K562 (cell line): ENCODE results near the gene MECR. TPM values are rescaled to one million over a fixed set of nuclear protein-coding genes. Genes with fewer than 3 reads are reported as not detected.

Source experiments
- ATAC-seq: fragments of 200-7000 bp; cut with Tn5 transposase; 3 replicates; pipeline ENCODE4 v1.9.1; 2020; ENCODE audit warnings: moderate library complexity
- BruUV-seq: library from RNA; stranded (reverse); fragments of 400-500 nt; replicated peaks from 2 replicates; lab custom pipeline; 2021; lab: Mats Ljungman, UMichigan
- CTCF ChIA-PET: fragments of 300-600 bp; formaldehyde crosslinking; extraction: SDS; loops from one replicate; lab custom pipeline; 2021; ENCODE audit warnings: low intra/inter-chr PET ratio; lab: Yijun Ruan, JAX
- POLR2A ChIA-PET: fragments of 300-600, 350-650 bp; sonication (Branson Sonifier 250); formaldehyde crosslinking; extraction: SDS; loops from one replicate; lab custom pipeline; 2021; ENCODE audit warnings: antibody characterized with exemption, inconsistent platforms; lab: Yijun Ruan, JAX
- DNase-seq, 4 experiments: peaks; one replicate each; pipeline versions ENCODE4 v3.0.0 to v3.0.0-alpha.2; 2011 to 2018; ENCODE audit warnings: low spot score in 3 of 4, mixed read lengths in 3 of 4; ENCODE audit errors: extremely low read depth in 1 of 4
- FAIRE-seq: peaks from 2 replicates; lab custom pipeline; 2011; peaks lifted over from hg19 to GRCh38; lab: Jason Lieb, UNC
- H2AFZ ChIP-seq: 2 replicates; pipeline ENCODE4 v1.6.0; 2011; ENCODE audit warnings: low read depth, low read length, control low read depth, inconsistent platforms
- H3K27ac ChIP-seq: fragments of 200-600 bp; 3 replicates; pipeline ENCODE4 v1.8.0; 2011; ENCODE audit warnings: low read depth, mild to moderate bottlenecking, control low read depth, inconsistent platforms, low read length, moderate library complexity, mixed read lengths; ENCODE audit errors: extremely low read depth
- H3K27me3 ChIP-seq, 2 experiments: fragments of 300-600 bp in 1 of 2; 2 replicates in 1 of 2; 3 replicates in 1 of 2; pipeline versions ENCODE4 v1.6.0 to v1.8.0; 2011; ENCODE audit warnings: inconsistent platforms in 2 of 2, low read length in 2 of 2, mild to moderate bottlenecking in 1 of 2, mixed read lengths in 1 of 2, moderate library complexity in 1 of 2; ENCODE audit not compliant: control insufficient read depth in 2 of 2, insufficient read depth in 2 of 2
- H3K36me3 ChIP-seq: fragments of 300-600 bp; 3 replicates; pipeline ENCODE4 v1.8.0; 2011; ENCODE audit warnings: mild to moderate bottlenecking, low read length, inconsistent platforms; ENCODE audit not compliant: control insufficient read depth, insufficient read depth
- H3K4me1 ChIP-seq, 2 experiments: fragments of 200-600 bp in 1 of 2; replicated peaks in 1 of 2; 2 replicates in 1 of 2; 3 replicates in 1 of 2; pipeline versions ENCODE4 v1.5.1 to v1.8.0; 2011; ENCODE audit warnings: inconsistent platforms in 2 of 2, low read length in 2 of 2, mild to moderate bottlenecking in 1 of 2, mixed read lengths in 1 of 2, moderate library complexity in 1 of 2; ENCODE audit not compliant: control insufficient read depth in 2 of 2, insufficient read depth in 2 of 2
- H3K4me2 ChIP-seq: 2 replicates; pipeline ENCODE4 v1.6.1; 2011; ENCODE audit warnings: low read length, control low read depth, inconsistent platforms, mixed read lengths; ENCODE audit not compliant: insufficient read depth
- H3K4me3 ChIP-seq: fragments of 200-600 bp; sonication (generic), shearing (Covaris generic); 2 replicates; pipeline ENCODE4 v1.5.1; 2016; ENCODE audit warnings: control low read depth, inconsistent platforms
- H3K79me2 ChIP-seq: fragments of 200-600 bp; 3 replicates; pipeline ENCODE4 v1.8.0; 2011; ENCODE audit warnings: low read length, inconsistent platforms; ENCODE audit not compliant: control insufficient read depth, insufficient read depth
- H3K9ac ChIP-seq, 2 experiments: 2 replicates each; pipeline versions ENCODE4 v1.6.0 to v1.6.1; 2011; ENCODE audit warnings: low read depth in 2 of 2, low read length in 2 of 2, control low read depth in 1 of 2, inconsistent platforms in 1 of 2, mild to moderate bottlenecking in 1 of 2, mixed read lengths in 1 of 2; ENCODE audit not compliant: insufficient read depth in 1 of 2
- H3K9me1 ChIP-seq: one replicate; pipeline ENCODE4 v1.6.0; 2011; ENCODE audit warnings: inconsistent platforms, mild to moderate bottlenecking, low read length, moderate library complexity; ENCODE audit not compliant: control insufficient read depth, insufficient read depth
- H3K9me3 ChIP-seq: replicated peaks from 2 replicates; pipeline ENCODE4 v1.5.1; 2011; ENCODE audit warnings: low read depth, low read length, inconsistent platforms; ENCODE audit not compliant: control insufficient read depth, insufficient read depth
- H4K20me1 ChIP-seq: replicated peaks from 2 replicates; pipeline ENCODE4 v1.6.1; 2011; ENCODE audit warnings: low read length, inconsistent platforms, mixed read lengths; ENCODE audit not compliant: control insufficient read depth, insufficient read depth
- BRF2 ChIP-seq: IDR thresholded peaks from 3 replicates; pipeline ENCODE4 v1.6.1; 2011; ENCODE audit warnings: borderline replicate concordance, mild to moderate bottlenecking; ENCODE audit not compliant: insufficient read length, insufficient read depth
- POLR2A ChIP-seq: fragments of 450-650 bp; conservative IDR thresholded peaks from 2 replicates; pipeline ENCODE4 v1.6.1; 2016
- POLR2AphosphoS5 ChIP-seq: IDR thresholded peaks from 2 replicates; pipeline ENCODE4 v1.6.1; 2011; ENCODE audit warnings: mild to moderate bottlenecking, low read depth, low read length, moderate library complexity; ENCODE audit not compliant: control insufficient read depth, insufficient read depth
- WGBS: fragments of 100-300 bp; shearing (Covaris generic); methylation state at CpG from one replicate; pipeline ENCODE4 v1.1.6; 2016; ENCODE audit warnings: low coverage, mixed read lengths; ENCODE audit not compliant: insufficient coverage; ENCODE audit errors: missing lambda C conversion rate; 5-methylcytosine and 5-hydroxymethylcytosine counted together
- in situ Hi-C: fragments of 300-500 bp; cut with MboI; formaldehyde crosslinking; loops from 4 replicates; pipeline ENCODE4 v1.15.0; 2018; ENCODE audit warnings: inconsistent platforms, mixed read lengths
- intact Hi-C: fragments of 100-400 bp; cut with micrococcal nuclease; formaldehyde crosslinking; loops from 2 replicates; pipeline ENCODE4 v1.14.2; 2022
- polyA plus RNA-seq, 8 experiments: library from polyadenylated mRNA; depleted of rRNA in 4 of 8; stranded (reverse) in 5 of 8; unstranded in 3 of 8; fragments of >200 nt; fragmentation: Nextera tagmentation in 2 of 8; fragmentation: Illumina TruSeq in 1 of 8; extraction: Ambion mirVana in 2 of 8; extraction: Trizol in 1 of 8; gene quantifications; 2 replicates each; pipeline versions ENCODE4 v1.2.1 to v1.2.3, GENCODE V29; 2011 to 2014; ENCODE audit warnings: inconsistent platforms in 1 of 8, missing spikeins in 1 of 8
- total RNA-seq, 7 experiments: library from RNA; depleted of rRNA in 6 of 7; stranded (reverse); fragments of >200 nt in 6 of 7; fragmentation: Illumina TruSeq in 2 of 7; extraction: Trizol in 2 of 7; gene quantifications; 2 replicates each; pipeline versions ENCODE4 v1.2.1 to v1.2.3, GENCODE V29; 2011 to 2021; ENCODE audit warnings: low replicate concordance in 1 of 7

The MECR gene
- total and polyA plus RNA-seq, 9 of the 15 experiments (the other 6 are each of a cell fraction or from before 2014, with no cell fraction given), result 10.4 to 58.6 (median 42.9) TPM

GRCh38 chr1:29196863-29197589 lies 33.7 kb downstream of the MECR start:
- DNase-seq (no peak), FAIRE-seq (no peak), ATAC-seq (peak; percentile 16; the same call in 2 of the 3 replicates)
- Histone ChIP-seq H3K9me3 (no peaks in the 10 kb centered on the region), H3K4me3 (no peak overlapping the region), H3K27me3 (no peaks in the 10 kb centered on the region), H3K79me2 (no peaks in the 10 kb centered on the region), H3K27ac (no peak overlapping the region), H3K4me2 (no peak overlapping the region), H2AFZ (no peak overlapping the region), H4K20me1 (no peaks in the 10 kb centered on the region), H3K9ac (no peak overlapping the region), H3K4me1 (peaks cover 12 to 13% of the 10 kb centered on the region in 2 experiments), H3K36me3 (peaks cover 91% of the 10 kb centered on the region), H3K9me1 (no peaks in the 10 kb centered on the region)
- BruUV-seq, result no TSS peak
- ChIA-PET POLR2A (interaction anchor here (0.5 to 2.5 kb wide), 14 partner anchors 11 to 931 kb away, joined by 3 to 20 read pairs (median 4); partner anchors contain the start of gene SRSF4), CTCF (interaction anchor here (1.6 kb wide), 1 partner anchor 316 kb away, joined by 8 read pairs; no protein-coding TSS in a partner anchor)
- in situ Hi-C loops (loop anchor here (5.0 kb wide), 1 partner anchor 315 kb away; no protein-coding TSS in a partner anchor), intact Hi-C loops (no loop called here)
- 53% methylated on average over 7 of the region's 7 CpGs for WGBS
- no peak for TF ChIP-seq BRF2
- TF ChIP-seq POLR2A, result 0 out of 2 replicates have a peak, but pooled peaks have one; percentile 15
- 0 out of 2 replicates have a peak, but pooled peaks have one; percentile 19 for TF ChIP-seq POLR2AphosphoS5
